SU-DHL-6 (cell line): ENCODE measurements around the gene DPM3.

ENCODE experiments used
- CTCF ChIP-seq: fragments of 200-600 bp; sonication (generic); IDR thresholded peaks from one replicate; pipeline ENCODE4 v1.5.1; 2017; ENCODE audit warnings: antibody characterized with exemption, mild to moderate bottlenecking, low read length, moderate library complexity; ENCODE audit not compliant: insufficient read depth, poor library complexity, severe bottlenecking
- EZH2phosphoT487 ChIP-seq: fragments of 200-600 bp; sonication (generic), shearing (Covaris generic); conservative IDR thresholded peaks from 2 replicates; pipeline ENCODE4 v1.6.1; 2018; ENCODE audit warnings: mild to moderate bottlenecking, antibody characterized with exemption, low read length, moderate library complexity, mixed read lengths

GRCh38 chr1:155185783-155186066 lies 45.4 kb upstream of the DPM3 start:
- TF ChIP-seq EZH2phosphoT487 (no peak), CTCF (no peak)
